Measurements from ENCODE around the gene KCNJ3. TPM values are rescaled to one million over a fixed set of nuclear protein-coding genes. Genes with fewer than 3 reads are reported as not detected.

KCNJ3 gene
- total RNA-seq, 1 donor from 2014 or later: 0.12 TPM

GRCh38 chr2:154694881-154695280 lies 3.6 kb upstream of the KCNJ3 start:
- H3K4me3 ChIP-seq (ENCODE audit: low read depth, low read length): no peak overlapping the region
- no peak for DNase-seq (ENCODE audit: low read depth)
- TF ChIP-seq CTCF (conservative IDR thresholded peaks at IDR 0.05; ENCODE audit: low read depth, low read length): no peak

GRCh38 chr2:154696369-154696768 lies 2.1 kb upstream of the KCNJ3 start:
- TF ChIP-seq CTCF (conservative IDR thresholded peaks at IDR 0.05; ENCODE audit: low read depth, low read length): no peak
- no peak for DNase-seq (ENCODE audit: low read depth)

GRCh38 chr2:154696810-154697417 lies 1.6 kb upstream of the KCNJ3 start:
- no peak for TF ChIP-seq CTCF (conservative IDR thresholded peaks at IDR 0.05; ENCODE audit: low read depth, low read length)
- DNase-seq (ENCODE audit: low read depth): no peak
- H3K4me3 ChIP-seq (ENCODE audit: low read depth, low read length): peak overlapping the region; percentile 60

More at GRCh38 chr2:154696369-154696768, 2.1 kb upstream of the KCNJ3 start:
- no peak overlapping the region for H3K4me3 ChIP-seq (ENCODE audit: low read depth, low read length)

GRCh38 chr2:154697418-154698252 lies 860 bp upstream of the KCNJ3 start:
- TF ChIP-seq CTCF (conservative IDR thresholded peaks at IDR 0.05; ENCODE audit: low read depth, low read length): no peak
- no peak for DNase-seq (ENCODE audit: low read depth)
- H3K4me3 ChIP-seq (ENCODE audit: low read depth, low read length): peak overlapping the region; percentile 60

- TF ChIP-seq CTCF (conservative IDR thresholded peaks at IDR 0.05; ENCODE audit: low read depth, low read length): no peak
- H3K4me3 ChIP-seq (ENCODE audit: low read depth, low read length): peak overlapping the region; percentile 60
- no peak for DNase-seq (ENCODE audit: low read depth)
These were observed 453 bp downstream of the KCNJ3 start for GRCh38 chr2:154698721-154699574.

- no peak for DNase-seq (ENCODE audit: low read depth)
- TF ChIP-seq CTCF (conservative IDR thresholded peaks at IDR 0.05; ENCODE audit: low read depth, low read length): no peak
- H3K4me3 ChIP-seq (ENCODE audit: low read depth, low read length): peak overlapping the region; percentile 60
These were observed 1.1 kb downstream of the KCNJ3 start for GRCh38 chr2:154699575-154699930.

Data from epithelial cell of proximal tubule (primary cell).